Uterus (tissue), 4 donors: ENCODE measurements around the gene ELK3. TPM values are rescaled to one million over a fixed set of nuclear protein-coding genes. Genes with fewer than 3 reads are reported as not detected.

Experiments
- DNase-seq, 2 donors: peaks; one replicate each; pipeline ENCODE4 v3.0.0-alpha.2; 2019 to 2020
- H3K27ac ChIP-seq, 2 donors: fragments of 200-600 bp; sonication (generic); 1 replicate in 1 of 2; 2 replicates in 1 of 2; pipeline ENCODE4 v1.5.1; 2016 to 2018
- H3K27me3 ChIP-seq, 2 donors: fragments of 200-600 bp; sonication (generic); one replicate each; pipeline ENCODE4 v1.5.1; 2018 to 2019; ENCODE audit warnings: control low read depth in 1 of 2
- H3K36me3 ChIP-seq, 2 donors: fragments of 200-600 bp; sonication (generic); one replicate each; pipeline ENCODE4 v1.5.1; 2019; ENCODE audit warnings: control low read depth in 1 of 2
- H3K4me1 ChIP-seq, 2 donors: fragments of 200-600 bp; sonication (generic); one replicate each; pipeline ENCODE4 v1.5.1; 2018 to 2019; ENCODE audit warnings: control low read depth in 1 of 2
- H3K4me3 ChIP-seq, 2 donors: fragments of 200-600 bp; sonication (generic); 1 replicate in 1 of 2; 2 replicates in 1 of 2; pipeline ENCODE4 v1.5.1; 2018 to 2019; ENCODE audit warnings: mild to moderate bottlenecking in 1 of 2
- H3K9me3 ChIP-seq, 2 donors: fragments of 200-600 bp; sonication (generic); one replicate each; pipeline ENCODE4 v1.5.1; 2019; ENCODE audit warnings: control low read depth in 1 of 2
- CTCF ChIP-seq, 4 experiments: fragments of 200-600 bp in 2 of 4; fragments of 450-650 bp in 2 of 4; sonication (generic) in 2 of 4; IDR thresholded peaks; one replicate each; pipeline ENCODE4 v1.5.1; 2016 to 2019; ENCODE audit warnings: antibody characterized with exemption in 4 of 4, mild to moderate bottlenecking in 2 of 4, moderate library complexity in 1 of 4
- POLR2A ChIP-seq, 2 donors: fragments of 450-650 bp; IDR thresholded peaks; one replicate each; pipeline ENCODE4 v1.6.1; 2016; ENCODE audit warnings: antibody characterized with exemption in 2 of 2, mild to moderate bottlenecking in 1 of 2, moderate library complexity in 1 of 2
- intact Hi-C: fragments of 100-400 bp; cut with DNase I; formaldehyde crosslinking; loops from one replicate; pipeline ENCODE4 v1.15.1; 2023; ENCODE audit warnings: low total_unique reads
- total RNA-seq, 4 donors: library from RNA; depleted of rRNA in 3 of 4; stranded (reverse); fragments of >200 nt in 3 of 4; gene quantifications; one replicate each; pipeline versions ENCODE4 v1.1.0 to v1.2.4, GENCODE V29; 2014 to 2023
- donor health status: DM: yes; HTN: yes; CAD: no.

Gene ELK3
- total RNA-seq, 4 donors from 2014 or later: 36.8 to 81.1 (median 44.9) TPM

GRCh38 chr12:96265400-96265799 is 71.2 kb downstream of the ELK3 start:
- no peak for DNase-seq
- Histone ChIP-seq H3K9me3 (no peaks in the 10 kb centered on the region), H3K4me3 (no peak overlapping the region), H3K27me3 (no peaks in the 10 kb centered on the region), H3K36me3 (no peaks in the 10 kb centered on the region), H3K27ac (no peak overlapping the region), H3K4me1 (no peaks in the 10 kb centered on the region)
- intact Hi-C loops: no loop called here
- TF ChIP-seq CTCF (IDR thresholded peaks at IDR 0.05) (no peak), POLR2A (IDR thresholded peaks at IDR 0.05) (no peak)

GRCh38 chr12:96265836-96266235 is 71.7 kb downstream of the ELK3 start:
- no peak for DNase-seq
- Histone ChIP-seq H3K27me3 (no peaks in the 10 kb centered on the region), H3K4me1 (no peaks in the 10 kb centered on the region), H3K9me3 (no peaks in the 10 kb centered on the region), H3K27ac (no peak overlapping the region), H3K36me3 (no peaks in the 10 kb centered on the region), H3K4me3 (no peak overlapping the region)
- intact Hi-C loops: no loop called here
- TF ChIP-seq POLR2A (IDR thresholded peaks at IDR 0.05) (no peak), CTCF (IDR thresholded peaks at IDR 0.05) (no peak)

GRCh38 chr12:96266238-96266637 is 72.1 kb downstream of the ELK3 start:
- Histone ChIP-seq H3K27me3 (no peaks in the 10 kb centered on the region), H3K4me3 (no peak overlapping the region), H3K9me3 (no peaks in the 10 kb centered on the region), H3K27ac (no peak overlapping the region), H3K36me3 (no peaks in the 10 kb centered on the region), H3K4me1 (no peaks in the 10 kb centered on the region)
- intact Hi-C loops: no loop called here
- TF ChIP-seq POLR2A (IDR thresholded peaks at IDR 0.05) (no peak), CTCF (IDR thresholded peaks at IDR 0.05) (no peak)
- no peak for DNase-seq

- DNase-seq: no peak
- H3K36me3 ChIP-seq: no peaks in the 10 kb centered on the region
- intact Hi-C loops: no loop called here
Observed at GRCh38 chr12:96271469-96272199, 77.5 kb downstream of the ELK3 start.

More at GRCh38 chr12:96271469-96272199, 77.5 kb downstream of the ELK3 start:
- no peak for TF ChIP-seq CTCF (IDR thresholded peaks at IDR 0.05)
- TF ChIP-seq POLR2A (IDR thresholded peaks at IDR 0.05): no peak
- H3K4me3 ChIP-seq: no peak overlapping the region
- H3K9me3 ChIP-seq: no peaks in the 10 kb centered on the region
- H3K27ac ChIP-seq: no peak overlapping the region
- H3K4me1 ChIP-seq: no peaks in the 10 kb centered on the region
- no peaks in the 10 kb centered on the region for H3K27me3 ChIP-seq
